CD4-positive, alpha-beta T cell treated with Interleukin-4 for 1 hour (primary cell): Measurements from ENCODE around the gene FGGY.

Source experiments
- DNase-seq, 2 donors: peaks; one replicate each; pipeline ENCODE4 v3.0.0-alpha.2; 2020 to 2022

Gene FGGY

GRCh38 chr1:59805554-59805953, 508.7 kb downstream of the FGGY start:
- no peak for DNase-seq
